Measurements from ENCODE around the gene KCNT1.
"Not testable (repeated sequence)": the region's sequence is repeated elsewhere in the genome, so short reads cannot be mapped to it uniquely, and the experiment has no call there.

Gene KCNT1

DNA sequence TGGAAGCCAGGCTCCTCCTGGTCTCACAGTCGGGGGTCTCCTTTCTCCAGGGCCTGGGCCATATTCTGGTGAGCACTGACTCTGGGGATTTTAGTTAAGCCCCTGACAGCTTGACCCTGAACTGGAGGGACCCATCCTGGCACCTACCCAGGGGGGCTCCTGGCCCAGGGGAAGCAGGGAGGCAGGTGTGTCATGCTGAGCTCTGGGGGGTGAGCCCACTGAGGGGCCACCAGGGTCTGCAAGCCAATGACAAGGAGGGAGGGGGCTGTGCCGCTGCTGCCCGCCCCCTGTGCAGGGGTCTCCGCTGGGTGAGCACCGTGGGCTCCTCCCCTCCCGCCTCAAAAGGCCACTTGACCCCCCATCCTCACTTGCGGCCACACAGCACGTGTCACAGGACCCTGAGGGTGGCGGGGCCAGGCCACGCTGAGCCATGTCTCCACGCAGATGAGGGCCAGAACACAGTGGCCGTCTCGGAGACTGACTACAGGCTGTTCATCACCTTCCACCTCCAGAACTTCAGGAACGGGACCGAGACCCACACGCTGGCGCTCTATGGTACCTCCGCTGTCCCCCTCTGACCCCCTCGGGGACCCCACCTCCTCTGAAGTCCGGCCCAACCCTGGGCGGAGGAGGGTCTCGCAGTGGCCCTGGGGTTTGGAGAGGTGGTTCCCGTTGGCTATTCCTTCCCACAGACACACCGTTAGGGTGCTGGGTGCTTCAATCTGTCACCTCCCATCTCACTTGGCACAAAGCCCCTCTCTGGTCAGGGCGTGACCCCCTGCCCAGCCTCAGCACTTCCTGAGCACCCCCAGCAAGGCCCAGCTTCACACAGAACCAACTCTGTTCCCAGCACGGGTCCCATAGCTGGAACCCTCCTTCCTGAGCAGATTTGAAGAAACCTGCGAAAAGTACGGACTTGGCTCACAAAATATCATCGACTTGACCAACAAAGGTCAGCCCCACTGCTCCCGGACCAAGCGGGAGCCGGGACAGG is 36.9 kb upstream of the KCNT1 start:
- H3K9ac ChIP-seq (ENCODE audit: low read length in 2 of 2) = no peak overlapping the region
- H3K9me3 ChIP-seq (ENCODE audit: control insufficient read depth in 2 of 2, low read length in 2 of 2) = no peaks in the 10 kb centered on the region
- no peak overlapping the region for H3K27ac ChIP-seq (ENCODE audit: low read length)
- peaks cover 0 to 3% of the 10 kb centered on the region in 2 donors for H3K27me3 ChIP-seq (ENCODE audit: control insufficient read depth in 1 of 2, insufficient read depth in 2 of 2, low read length in 2 of 2)
- H3K36me3 ChIP-seq (ENCODE audit: control insufficient read depth in 2 of 2, insufficient read depth in 2 of 2, low read length in 2 of 2) = no peaks in the 10 kb centered on the region
- no peaks in the 10 kb centered on the region for H3K4me1 ChIP-seq (ENCODE audit: control insufficient read depth, insufficient read depth, low read length)
- H3K4me3 ChIP-seq (ENCODE audit: low read length in 2 of 2) = no peak overlapping the region

DNA sequence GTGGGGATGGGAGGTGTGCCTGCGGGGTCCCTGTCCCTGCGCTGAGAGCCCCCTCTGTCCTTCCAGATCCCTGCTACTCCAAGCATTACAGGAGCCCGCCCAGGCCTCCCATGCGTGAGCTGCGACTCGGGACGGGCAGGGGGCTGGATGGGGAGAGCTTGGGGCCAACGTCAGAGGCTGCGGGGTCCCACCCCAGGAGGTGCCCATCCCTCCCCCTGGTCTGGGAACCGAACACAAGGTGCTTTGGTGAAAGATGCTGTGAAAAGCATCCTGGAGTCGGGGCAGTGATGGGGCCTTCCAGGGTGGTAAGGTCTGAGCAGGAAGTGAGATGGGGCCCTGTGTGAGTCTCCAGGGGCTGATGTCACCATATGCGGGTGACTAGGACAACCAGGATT is 36.2 kb upstream of the KCNT1 start:
- H3K9ac ChIP-seq (ENCODE audit: low read length in 2 of 2) = no peak overlapping the region
- no peak overlapping the region for H3K4me3 ChIP-seq (ENCODE audit: low read length in 2 of 2)
- H3K36me3 ChIP-seq (ENCODE audit: control insufficient read depth in 2 of 2, insufficient read depth in 2 of 2, low read length in 2 of 2) = no peaks in the 10 kb centered on the region
- no peak overlapping the region for H3K27ac ChIP-seq (ENCODE audit: low read length)
- no peaks in the 10 kb centered on the region for H3K9me3 ChIP-seq (ENCODE audit: control insufficient read depth in 2 of 2, low read length in 2 of 2)
- H3K27me3 ChIP-seq (ENCODE audit: control insufficient read depth in 1 of 2, insufficient read depth in 2 of 2, low read length in 2 of 2) = peaks cover 0 to 3% of the 10 kb centered on the region in 2 donors
- H3K4me1 ChIP-seq (ENCODE audit: control insufficient read depth, insufficient read depth, low read length) = no peaks in the 10 kb centered on the region

DNA sequence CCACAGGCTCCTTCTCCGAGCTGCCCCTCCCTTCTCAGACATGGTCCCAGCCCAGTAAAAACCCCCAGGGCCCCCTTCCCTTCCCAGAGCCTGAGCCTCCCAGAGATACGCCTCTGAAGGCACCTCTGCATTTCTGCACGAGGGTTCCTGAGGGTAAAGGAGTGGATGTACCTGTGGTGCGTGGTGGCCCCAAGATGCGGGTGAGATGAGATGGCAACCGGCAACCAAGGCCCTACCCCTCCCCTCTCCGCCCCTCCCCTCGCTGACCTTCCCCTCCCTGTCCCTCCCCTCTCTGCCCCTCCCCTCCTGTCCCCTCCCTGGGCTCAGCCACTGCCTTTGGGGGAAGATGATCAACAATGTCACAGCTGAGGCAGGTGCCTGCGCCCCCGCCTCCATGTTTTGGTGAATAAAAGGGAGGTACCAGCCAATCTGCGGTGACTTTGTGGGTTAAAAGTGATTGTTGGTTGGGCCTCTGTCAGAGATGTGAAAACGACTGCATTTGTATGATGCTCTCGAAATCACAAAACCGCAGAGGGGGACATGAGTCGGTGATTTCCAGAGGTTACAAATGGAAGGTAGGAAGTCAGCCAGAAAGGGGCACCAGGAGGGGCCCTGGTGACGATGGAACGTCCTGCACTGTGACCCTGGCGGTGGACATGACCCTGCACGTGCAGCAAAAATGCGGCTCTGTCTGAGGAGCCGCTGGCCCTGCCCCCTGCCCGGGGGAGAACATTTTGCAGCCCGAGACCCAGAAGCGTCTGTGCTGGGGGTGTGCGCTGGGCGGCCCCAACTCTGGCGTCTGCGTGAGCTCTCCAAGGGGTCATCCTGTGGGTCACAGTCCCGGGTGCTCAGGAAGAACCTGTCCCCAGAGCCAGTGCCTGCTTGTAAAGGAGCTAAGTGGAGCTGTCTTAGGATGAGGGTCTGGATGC is 35.2 kb upstream of the KCNT1 start:
- H3K27me3 ChIP-seq (ENCODE audit: control insufficient read depth in 1 of 2, insufficient read depth in 2 of 2, low read length in 2 of 2) = peaks cover 0 to 3% of the 10 kb centered on the region in 2 donors
- no peaks in the 10 kb centered on the region for H3K36me3 ChIP-seq (ENCODE audit: control insufficient read depth in 2 of 2, insufficient read depth in 2 of 2, low read length in 2 of 2)
- H3K9me3 ChIP-seq (ENCODE audit: control insufficient read depth in 2 of 2, low read length in 2 of 2) = no peaks in the 10 kb centered on the region
- H3K9ac ChIP-seq (ENCODE audit: low read length in 2 of 2) = no peak overlapping the region
- no peak overlapping the region for H3K27ac ChIP-seq (ENCODE audit: low read length)
- no peaks in the 10 kb centered on the region for H3K4me1 ChIP-seq (ENCODE audit: control insufficient read depth, insufficient read depth, low read length)
- no peak overlapping the region for H3K4me3 ChIP-seq (ENCODE audit: low read length in 2 of 2)

DNA sequence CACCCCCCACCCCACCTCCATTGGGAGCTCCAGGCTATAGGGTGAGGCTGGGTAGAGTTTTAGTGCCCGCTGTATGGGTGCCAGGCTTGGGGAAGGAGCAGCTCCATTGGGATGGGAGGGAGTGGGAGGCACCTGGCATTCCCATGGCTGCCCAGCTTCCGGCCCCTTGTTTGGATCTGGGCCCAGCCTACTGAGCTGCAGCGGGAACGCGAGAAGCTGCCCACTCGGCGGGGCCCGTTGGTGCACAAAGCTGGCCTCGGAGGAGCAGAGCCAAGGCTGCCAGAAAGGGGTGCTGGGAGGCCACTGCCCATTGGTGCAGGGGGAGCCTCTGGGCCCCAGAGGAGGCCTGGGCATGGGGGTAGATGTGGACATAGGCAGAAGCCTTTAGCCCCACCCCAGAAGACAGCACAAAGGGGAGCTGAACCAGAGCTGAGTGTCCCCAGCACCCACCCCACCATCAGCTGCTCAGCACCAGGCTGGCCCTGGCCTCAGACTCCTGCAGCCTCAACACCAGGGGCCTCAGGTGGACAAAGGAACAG is 34.5 kb upstream of the KCNT1 start:
- H3K27me3 ChIP-seq (ENCODE audit: control insufficient read depth in 1 of 2, insufficient read depth in 2 of 2, low read length in 2 of 2) = peaks cover 0 to 3% of the 10 kb centered on the region in 2 donors
- no peak overlapping the region for H3K9ac ChIP-seq (ENCODE audit: low read length in 2 of 2)
- H3K4me3 ChIP-seq (ENCODE audit: low read length in 2 of 2) = no peak overlapping the region
- no peak overlapping the region for H3K27ac ChIP-seq (ENCODE audit: low read length)
- H3K9me3 ChIP-seq (ENCODE audit: control insufficient read depth in 2 of 2, low read length in 2 of 2) = no peaks in the 10 kb centered on the region
- no peaks in the 10 kb centered on the region for H3K36me3 ChIP-seq (ENCODE audit: control insufficient read depth in 2 of 2, insufficient read depth in 2 of 2, low read length in 2 of 2)
- no peaks in the 10 kb centered on the region for H3K4me1 ChIP-seq (ENCODE audit: control insufficient read depth, insufficient read depth, low read length)

DNA sequence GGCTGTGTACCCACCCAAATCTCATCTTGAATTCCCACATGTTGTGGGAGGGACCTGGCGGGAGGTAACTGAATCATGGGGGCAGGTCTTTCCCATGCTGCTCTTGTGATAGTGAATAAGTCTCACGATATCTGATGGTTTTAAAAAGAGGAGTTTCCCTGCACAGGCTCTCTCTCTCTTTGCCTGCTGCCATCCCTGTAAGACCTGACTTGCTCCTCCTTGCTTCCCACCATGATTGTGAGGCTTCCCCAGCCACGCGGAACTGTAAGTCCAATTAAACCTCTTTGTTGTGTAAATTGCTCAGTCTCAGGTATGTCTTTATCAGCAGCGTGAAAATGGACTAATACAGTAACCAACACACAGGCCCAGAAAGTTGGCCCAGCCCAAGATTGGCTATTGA is 33.0 kb upstream of the KCNT1 start:
- H3K4me3 ChIP-seq (ENCODE audit: low read length in 2 of 2); H3K9ac ChIP-seq (ENCODE audit: low read length in 2 of 2); H3K36me3 ChIP-seq (ENCODE audit: control insufficient read depth in 2 of 2, insufficient read depth in 2 of 2, low read length in 2 of 2); H3K27ac ChIP-seq (ENCODE audit: low read length); H3K4me1 ChIP-seq (ENCODE audit: control insufficient read depth, insufficient read depth, low read length); H3K27me3 ChIP-seq (ENCODE audit: control insufficient read depth in 1 of 2, insufficient read depth in 2 of 2, low read length in 2 of 2); H3K9me3 ChIP-seq (ENCODE audit: control insufficient read depth in 2 of 2, low read length in 2 of 2): not testable (repeated sequence)

DNA sequence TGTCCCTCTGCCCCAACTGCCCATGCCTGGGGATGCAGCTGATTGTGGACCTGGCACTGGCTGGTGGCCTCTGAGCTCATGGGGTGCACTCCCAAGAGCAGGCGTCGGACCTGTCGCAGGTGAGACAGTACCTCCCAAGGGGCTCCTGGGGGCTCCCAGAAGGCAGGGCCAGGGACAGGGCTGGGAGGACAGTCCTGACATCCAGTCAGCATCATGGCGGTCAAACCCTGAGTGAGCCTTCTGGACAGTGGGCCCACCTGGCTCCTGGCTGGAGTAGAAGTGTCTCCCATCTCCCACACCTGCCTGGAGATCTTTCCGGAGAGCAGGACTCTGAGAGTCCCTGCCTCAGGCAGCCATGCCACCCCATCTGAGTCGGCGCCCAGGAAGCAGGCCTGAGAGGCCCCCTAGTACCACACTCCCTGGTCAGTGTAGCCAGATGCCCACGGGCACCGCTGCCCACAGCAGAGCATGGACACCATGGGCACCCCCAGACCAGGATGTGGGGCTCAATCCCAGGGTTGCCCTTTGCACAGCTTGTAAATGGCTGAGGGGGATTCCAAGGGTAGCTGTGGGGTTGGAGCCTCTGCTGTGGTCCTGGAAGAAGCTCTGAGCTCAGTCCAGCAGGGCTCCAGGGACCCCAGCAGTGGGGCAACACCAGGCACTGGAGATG is 32.2 kb upstream of the KCNT1 start:
- H3K9ac ChIP-seq (ENCODE audit: low read length in 2 of 2) = no peak overlapping the region
- no peak overlapping the region for H3K27ac ChIP-seq (ENCODE audit: low read length)

DNA sequence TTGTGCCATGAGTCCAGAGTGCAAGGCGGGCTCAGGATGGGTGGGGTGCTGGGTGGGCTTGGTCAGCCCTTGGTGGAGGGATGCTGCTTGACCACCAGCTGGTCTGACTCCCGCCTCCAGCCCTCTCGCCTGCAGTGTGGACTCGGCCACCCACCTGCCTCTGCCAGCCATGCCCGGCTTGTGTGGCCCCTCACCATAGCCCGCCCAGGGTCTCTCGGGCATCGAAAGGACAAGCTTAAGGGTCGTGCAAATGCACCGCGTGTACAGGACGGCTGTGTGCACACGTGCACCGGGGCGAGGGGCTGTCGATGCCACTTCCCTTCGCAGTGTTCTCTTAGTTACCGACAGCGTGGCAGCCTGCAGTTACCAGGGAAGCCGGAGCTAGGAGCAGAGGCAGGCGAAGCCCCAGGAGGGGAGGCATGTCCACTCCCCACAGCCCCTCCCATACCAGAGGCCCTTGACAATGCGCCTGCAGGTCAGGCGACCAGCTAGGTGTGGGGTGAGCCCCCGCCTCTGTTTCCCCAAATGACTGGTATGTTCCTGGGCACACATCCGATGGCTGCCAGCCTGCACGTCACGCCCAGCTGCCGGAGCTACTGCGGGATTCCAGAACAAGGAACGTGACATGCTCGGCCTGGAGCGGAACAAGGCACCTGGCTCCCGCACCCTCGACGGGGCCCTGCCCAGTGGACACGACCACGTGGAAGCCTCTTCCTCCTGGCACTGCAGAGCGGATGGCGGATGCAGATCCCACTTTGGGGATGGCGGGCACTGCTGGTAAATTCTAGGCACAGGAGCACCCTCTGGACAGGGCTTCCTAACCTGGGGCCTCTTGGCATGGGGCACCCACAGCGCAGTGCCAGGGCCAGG is 31.0 kb upstream of the KCNT1 start:
- Histone ChIP-seq H3K9ac (ENCODE audit: low read length in 2 of 2) (no peak overlapping the region), H3K27ac (ENCODE audit: low read length) (no peak overlapping the region), H3K27me3 (ENCODE audit: control insufficient read depth in 1 of 2, insufficient read depth in 2 of 2, low read length in 2 of 2) (peaks cover 0 to 2% of the 10 kb centered on the region in 2 donors), H3K4me3 (ENCODE audit: low read length in 2 of 2) (no peak overlapping the region), H3K9me3 (ENCODE audit: control insufficient read depth in 2 of 2, low read length in 2 of 2) (no peaks in the 10 kb centered on the region), H3K4me1 (ENCODE audit: control insufficient read depth, insufficient read depth, low read length) (no peaks in the 10 kb centered on the region), H3K36me3 (ENCODE audit: control insufficient read depth in 2 of 2, insufficient read depth in 2 of 2, low read length in 2 of 2) (no peaks in the 10 kb centered on the region)

More for the DNA sequence above, 32.2 kb upstream of the KCNT1 start:
- H3K27me3 ChIP-seq (ENCODE audit: control insufficient read depth in 1 of 2, insufficient read depth in 2 of 2, low read length in 2 of 2) = peaks cover 0 to 3% of the 10 kb centered on the region in 2 donors
- H3K4me3 ChIP-seq (ENCODE audit: low read length in 2 of 2) = no peak overlapping the region
- H3K9me3 ChIP-seq (ENCODE audit: control insufficient read depth in 2 of 2, low read length in 2 of 2) = no peaks in the 10 kb centered on the region
- no peaks in the 10 kb centered on the region for H3K4me1 ChIP-seq (ENCODE audit: control insufficient read depth, insufficient read depth, low read length)
- H3K36me3 ChIP-seq (ENCODE audit: control insufficient read depth in 2 of 2, insufficient read depth in 2 of 2, low read length in 2 of 2) = no peaks in the 10 kb centered on the region

DNA sequence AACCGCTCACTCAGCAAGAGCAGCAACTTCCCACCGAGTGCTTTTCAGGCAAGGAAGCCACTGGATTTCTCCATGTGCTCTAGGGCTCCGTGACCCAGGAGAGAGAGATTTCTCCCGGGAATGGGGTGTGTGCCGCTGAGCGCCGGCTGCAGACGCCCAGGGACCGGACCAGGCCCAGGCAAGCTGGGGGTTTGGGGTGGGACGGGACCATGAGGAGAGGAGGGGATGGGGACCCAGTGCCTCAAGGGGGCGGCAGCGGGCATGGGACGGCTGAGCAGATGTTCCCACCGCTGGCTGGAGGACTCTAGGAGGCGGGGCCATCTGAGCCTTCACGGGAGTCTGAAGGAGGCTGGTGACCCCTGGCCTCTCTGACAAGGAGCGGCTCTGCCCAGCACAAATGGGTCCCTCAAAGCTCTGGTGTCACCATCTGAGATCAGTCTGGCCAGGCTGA is 30.4 kb upstream of the KCNT1 start:
- Histone ChIP-seq H3K36me3 (ENCODE audit: control insufficient read depth in 2 of 2, insufficient read depth in 2 of 2, low read length in 2 of 2) (no peaks in the 10 kb centered on the region), H3K4me3 (ENCODE audit: low read length in 2 of 2) (no peak overlapping the region), H3K27me3 (ENCODE audit: control insufficient read depth in 1 of 2, insufficient read depth in 2 of 2, low read length in 2 of 2) (peaks cover 0 to 2% of the 10 kb centered on the region in 2 donors), H3K9ac (ENCODE audit: low read length in 2 of 2) (no peak overlapping the region), H3K9me3 (ENCODE audit: control insufficient read depth in 2 of 2, low read length in 2 of 2) (no peaks in the 10 kb centered on the region), H3K27ac (ENCODE audit: low read length) (no peak overlapping the region), H3K4me1 (ENCODE audit: control insufficient read depth, insufficient read depth, low read length) (no peaks in the 10 kb centered on the region)

DNA sequence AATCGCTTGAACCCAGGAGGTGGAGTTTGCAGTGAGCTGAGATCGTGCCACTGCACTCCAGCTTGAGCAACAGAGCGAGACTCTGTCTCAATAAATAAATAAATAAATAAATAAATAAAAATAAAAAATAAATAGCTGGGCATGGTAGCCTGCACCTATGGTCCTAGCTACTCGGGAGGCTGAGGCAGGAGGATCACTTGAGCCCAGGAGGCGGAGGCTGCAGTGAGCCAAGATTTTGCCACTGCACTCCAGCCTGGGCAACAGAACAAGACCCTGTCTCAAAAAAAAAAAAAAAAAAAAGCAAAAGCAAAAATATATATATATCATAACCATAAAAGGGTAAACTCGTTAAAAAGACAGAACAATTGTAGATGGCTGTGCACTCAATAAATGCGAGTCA is 29.2 kb upstream of the KCNT1 start:
- H3K27me3 ChIP-seq (ENCODE audit: control insufficient read depth in 1 of 2, insufficient read depth in 2 of 2, low read length in 2 of 2); H3K27ac ChIP-seq (ENCODE audit: low read length); H3K36me3 ChIP-seq (ENCODE audit: control insufficient read depth in 2 of 2, insufficient read depth in 2 of 2, low read length in 2 of 2); H3K9ac ChIP-seq (ENCODE audit: low read length in 2 of 2); H3K9me3 ChIP-seq (ENCODE audit: control insufficient read depth in 2 of 2, low read length in 2 of 2); H3K4me1 ChIP-seq (ENCODE audit: control insufficient read depth, insufficient read depth, low read length); H3K4me3 ChIP-seq (ENCODE audit: low read length in 2 of 2): not testable (repeated sequence)

Data from stomach smooth muscle (tissue), 2 donors.